CD14-positive monocyte (primary cell): ENCODE results near the gene VN1R5. TPM values are rescaled to one million over a fixed set of nuclear protein-coding genes. Genes with fewer than 3 reads are reported as not detected.

Experiments
- DNase-seq, 3 donors: peaks; one replicate each; pipeline ENCODE4 v3.0.0-alpha.2; 2011 to 2022
- H2AFZ ChIP-seq: 2 replicates; pipeline ENCODE4 v1.6.0; 2012; ENCODE audit warnings: mild to moderate bottlenecking, low read depth, low read length, inconsistent platforms; ENCODE audit not compliant: insufficient read depth, poor library complexity, severe bottlenecking
- H3K27ac ChIP-seq, 2 donors: 1 replicate in 1 of 2; 2 replicates in 1 of 2; pipeline ENCODE4 v1.5.1; 2012 to 2013; ENCODE audit warnings: low read length in 2 of 2, control low read depth in 1 of 2, inconsistent platforms in 1 of 2, low read depth in 1 of 2, mild to moderate bottlenecking in 1 of 2
- H3K27me3 ChIP-seq, 2 donors: one replicate each; pipeline versions ENCODE4 v1.6.0 to v1.6.1; 2011 to 2013; ENCODE audit warnings: low read length in 2 of 2; ENCODE audit not compliant: control insufficient read depth in 2 of 2, insufficient read depth in 2 of 2
- H3K36me3 ChIP-seq, 2 donors: replicated peaks in 1 of 2; 1 replicate in 1 of 2; 2 replicates in 1 of 2; pipeline versions ENCODE4 v1.5.1 to v1.6.1; 2012 to 2013; ENCODE audit warnings: low read length in 2 of 2, control low read depth in 1 of 2, inconsistent platforms in 1 of 2, mild to moderate bottlenecking in 1 of 2; ENCODE audit not compliant: insufficient read depth in 2 of 2, control insufficient read depth in 1 of 2
- H3K4me1 ChIP-seq, 2 donors: 1 replicate in 1 of 2; 2 replicates in 1 of 2; pipeline versions ENCODE4 v1.5.1 to v1.6.1; 2012 to 2013; ENCODE audit warnings: low read length in 2 of 2, control low read depth in 1 of 2, inconsistent platforms in 1 of 2, mild to moderate bottlenecking in 1 of 2, moderate library complexity in 1 of 2; ENCODE audit not compliant: insufficient read depth in 2 of 2, control insufficient read depth in 1 of 2
- H3K4me2 ChIP-seq: replicated peaks from 2 replicates; pipeline ENCODE3; 2012; ENCODE audit warnings: low read length, moderate library complexity, mild to moderate bottlenecking; ENCODE audit not compliant: poor library complexity, severe bottlenecking; ENCODE audit errors: extremely low read depth
- H3K4me3 ChIP-seq, 3 experiments: fragments of 200-600 bp in 1 of 3; sonication (generic) in 1 of 3; replicated peaks in 1 of 3; 1 replicate in 2 of 3; 2 replicates in 1 of 3; pipeline ENCODE4 v1.5.1; 2011 to 2013; ENCODE audit warnings: low read length in 3 of 3, mild to moderate bottlenecking in 3 of 3, control low read depth in 2 of 3, low read depth in 2 of 3, inconsistent platforms in 1 of 3, moderate library complexity in 1 of 3
- H3K79me2 ChIP-seq: 2 replicates; pipeline ENCODE4 v1.6.0; 2012; ENCODE audit warnings: mild to moderate bottlenecking, control low read depth, inconsistent platforms, low read length, moderate library complexity; ENCODE audit not compliant: insufficient read depth
- H3K9ac ChIP-seq: 2 replicates; pipeline ENCODE4 v1.6.0; 2017; ENCODE audit warnings: low read length, mild to moderate bottlenecking; ENCODE audit not compliant: insufficient read depth, poor library complexity, severe bottlenecking
- H3K9me3 ChIP-seq, 2 donors: replicated peaks in 1 of 2; 1 replicate in 1 of 2; 2 replicates in 1 of 2; pipeline versions ENCODE4 v1.5.1 to v1.6.1; 2012 to 2013; ENCODE audit warnings: low read length in 2 of 2, control low read depth in 1 of 2; ENCODE audit not compliant: control insufficient read depth in 1 of 2, insufficient read depth in 1 of 2
- H4K20me1 ChIP-seq: 2 replicates; pipeline ENCODE4 v1.6.0; 2012; ENCODE audit warnings: mild to moderate bottlenecking, low read length, control low read depth, moderate library complexity; ENCODE audit not compliant: insufficient read depth
- H3K27ac Mint-ChIP-seq, 7 donors: one replicate each; pipeline ENCODE4 v1.8.0; 2020; ENCODE audit warnings: mild to moderate bottlenecking in 7 of 7, mixed read lengths in 7 of 7, moderate library complexity in 6 of 7, inconsistent platforms in 2 of 7
- H3K27me3 Mint-ChIP-seq, 3 donors: one replicate each; pipeline ENCODE4 v1.8.0; 2021 to 2022; ENCODE audit warnings: low read depth in 3 of 3, mild to moderate bottlenecking in 3 of 3, mixed read lengths in 3 of 3, moderate library complexity in 3 of 3, inconsistent platforms in 1 of 3
- H3K36me3 Mint-ChIP-seq, 2 donors: one replicate each; pipeline ENCODE4 v1.8.0; 2020; ENCODE audit warnings: mixed read lengths in 2 of 2, inconsistent platforms in 1 of 2, mild to moderate bottlenecking in 1 of 2
- H3K4me1 Mint-ChIP-seq: one replicate; pipeline ENCODE4 v1.8.0; 2020; ENCODE audit warnings: mild to moderate bottlenecking, mixed read lengths
- H3K4me3 Mint-ChIP-seq, 2 donors: one replicate each; pipeline ENCODE4 v1.8.0; 2020; ENCODE audit warnings: mild to moderate bottlenecking in 2 of 2, mixed read lengths in 2 of 2, moderate library complexity in 1 of 2
- H3K9me3 Mint-ChIP-seq, 7 donors: one replicate each; pipeline ENCODE4 v1.8.0; 2020 to 2022; ENCODE audit warnings: mixed read lengths in 7 of 7, mild to moderate bottlenecking in 6 of 7, moderate library complexity in 6 of 7, inconsistent platforms in 2 of 7
- WGBS: methylation state at CpG from one replicate; pipeline ENCODE4 v1.1.5; 2013; ENCODE audit warnings: missing lambda C conversion rate; ENCODE audit not compliant: insufficient coverage; 5-methylcytosine and 5-hydroxymethylcytosine counted together
- intact Hi-C, 2 donors: fragments of 100-400 bp; cut with micrococcal nuclease; formaldehyde crosslinking; loops; one replicate each; pipeline versions ENCODE4 v1.15.0 to v1.15.1; 2023
- polyA plus RNA-seq, 3 donors: library from polyadenylated mRNA; depleted of rRNA in 1 of 3; unstranded in 2 of 3; stranded (reverse) in 1 of 3; fragments of 300-500 nt in 2 of 3; fragments of >200 nt in 1 of 3; fragmentation: Illumina TruSeq in 2 of 3; gene quantifications; 1 replicate in 2 of 3; 2 replicates in 1 of 3; pipeline ENCODE4 v1.2.3, GENCODE V29; 2012 to 2021
- TF ChIP-seq, protein P1 (sequence below): fragments of 200-600 bp; IDR thresholded peaks from one replicate; pipeline ENCODE4 v1.8.0; 2022; ENCODE audit warnings: antibody characterized with exemption, mild to moderate bottlenecking

VN1R5 gene
- polyA plus RNA-seq, 3 donors, result not detected

GRCh38 chr1:247270003-247270402, 14.1 kb downstream of the VN1R5 start:
- no peak overlapping the region for H3K4me2 ChIP-seq
- Mint-ChIP-seq H3K36me3 (no peaks in the 10 kb centered on the region), H3K27ac (no peak overlapping the region), H3K27me3 (peaks cover 0 to 3% (median 2%) of the 10 kb centered on the region in 3 donors), H3K9me3 (peaks cover 15 to 36% (median 23%) of the 10 kb centered on the region in 7 donors), H3K4me1 (no peaks in the 10 kb centered on the region), H3K4me3 (no peak overlapping the region)
- TF ChIP-seq, protein P1, sequence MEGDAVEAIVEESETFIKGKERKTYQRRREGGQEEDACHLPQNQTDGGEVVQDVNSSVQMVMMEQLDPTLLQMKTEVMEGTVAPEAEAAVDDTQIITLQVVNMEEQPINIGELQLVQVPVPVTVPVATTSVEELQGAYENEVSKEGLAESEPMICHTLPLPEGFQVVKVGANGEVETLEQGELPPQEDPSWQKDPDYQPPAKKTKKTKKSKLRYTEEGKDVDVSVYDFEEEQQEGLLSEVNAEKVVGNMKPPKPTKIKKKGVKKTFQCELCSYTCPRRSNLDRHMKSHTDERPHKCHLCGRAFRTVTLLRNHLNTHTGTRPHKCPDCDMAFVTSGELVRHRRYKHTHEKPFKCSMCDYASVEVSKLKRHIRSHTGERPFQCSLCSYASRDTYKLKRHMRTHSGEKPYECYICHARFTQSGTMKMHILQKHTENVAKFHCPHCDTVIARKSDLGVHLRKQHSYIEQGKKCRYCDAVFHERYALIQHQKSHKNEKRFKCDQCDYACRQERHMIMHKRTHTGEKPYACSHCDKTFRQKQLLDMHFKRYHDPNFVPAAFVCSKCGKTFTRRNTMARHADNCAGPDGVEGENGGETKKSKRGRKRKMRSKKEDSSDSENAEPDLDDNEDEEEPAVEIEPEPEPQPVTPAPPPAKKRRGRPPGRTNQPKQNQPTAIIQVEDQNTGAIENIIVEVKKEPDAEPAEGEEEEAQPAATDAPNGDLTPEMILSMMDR, result no peak
- H3K79me2 ChIP-seq, result no peaks in the 10 kb centered on the region
- DNase-seq, result no peak
- H3K9me3 ChIP-seq, result peaks cover 0 to 23% of the 10 kb centered on the region in 2 donors
- H3K27me3 ChIP-seq, result no peaks in the 10 kb centered on the region
- H2AFZ ChIP-seq, result no peak overlapping the region
- WGBS, result no CpG with 5 or more reads among the region's 1 CpG
- intact Hi-C loops, result no loop called here
- no peaks in the 10 kb centered on the region for H3K4me1 ChIP-seq
- H4K20me1 ChIP-seq, result no peaks in the 10 kb centered on the region
- H3K36me3 ChIP-seq, result no peaks in the 10 kb centered on the region
- no peak overlapping the region for H3K4me3 ChIP-seq
- H3K27ac ChIP-seq, result no peak overlapping the region
- H3K9ac ChIP-seq, result no peak overlapping the region

DNA sequence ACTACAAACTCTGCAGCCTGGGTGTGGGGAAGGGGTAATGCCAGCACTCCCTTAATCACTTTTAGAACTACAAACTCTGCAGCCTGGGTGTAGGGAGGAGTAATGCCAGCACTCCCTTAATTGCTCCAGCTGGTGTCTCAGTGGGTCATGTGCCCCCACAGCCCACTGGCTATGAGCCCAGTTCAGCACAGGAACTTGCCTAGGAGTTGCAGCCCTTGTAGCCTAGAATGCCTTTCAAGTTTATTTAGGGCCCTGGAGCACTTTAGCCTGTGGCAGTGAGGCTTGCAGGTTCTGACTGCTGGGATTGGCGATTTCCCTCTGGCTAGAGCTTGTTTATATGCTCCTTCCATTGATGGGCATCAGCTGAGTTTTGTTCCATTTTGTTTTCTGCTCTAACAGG, 17.1 kb downstream of the VN1R5 start:
- TF ChIP-seq, protein P1, result no peak
- H3K9me3 ChIP-seq, result peaks cover 0 to 18% of the 10 kb centered on the region in 2 donors
- H3K27ac ChIP-seq, result no peak overlapping the region
- H3K27ac Mint-ChIP-seq, result peak overlapping the region in 1 of 7 donors; percentile 11
- no peak overlapping the region for H3K4me3 ChIP-seq
- H3K36me3 ChIP-seq, result no peaks in the 10 kb centered on the region
- H3K4me2 ChIP-seq, result no peak overlapping the region
- peaks cover 0 to 1% (median 1%) of the 10 kb centered on the region in 3 donors for H3K27me3 Mint-ChIP-seq
- 88% methylated on average over 1 of the region's 1 CpG for WGBS
- intact Hi-C loops, result no loop called here
- no peaks in the 10 kb centered on the region for H4K20me1 ChIP-seq
- no peak for DNase-seq
- H3K4me3 Mint-ChIP-seq, result no peak overlapping the region
- H3K4me1 Mint-ChIP-seq, result no peaks in the 10 kb centered on the region
- no peaks in the 10 kb centered on the region for H3K36me3 Mint-ChIP-seq
- no peak overlapping the region for H3K9ac ChIP-seq
- peaks cover 14 to 37% (median 26%) of the 10 kb centered on the region in 7 donors for H3K9me3 Mint-ChIP-seq
- no peaks in the 10 kb centered on the region for H3K4me1 ChIP-seq
- H2AFZ ChIP-seq, result no peak overlapping the region
- H3K27me3 ChIP-seq, result no peaks in the 10 kb centered on the region
- no peaks in the 10 kb centered on the region for H3K79me2 ChIP-seq
